NCI-H2081 (cell line): Measurements from ENCODE around the gene LRRK1.

Experiments
- DNase-seq, 2 experiments: peaks; one replicate each; lab custom pipeline; 2025; lab: John Stamatoyannopoulos, UW

The LRRK1 gene

DNA sequence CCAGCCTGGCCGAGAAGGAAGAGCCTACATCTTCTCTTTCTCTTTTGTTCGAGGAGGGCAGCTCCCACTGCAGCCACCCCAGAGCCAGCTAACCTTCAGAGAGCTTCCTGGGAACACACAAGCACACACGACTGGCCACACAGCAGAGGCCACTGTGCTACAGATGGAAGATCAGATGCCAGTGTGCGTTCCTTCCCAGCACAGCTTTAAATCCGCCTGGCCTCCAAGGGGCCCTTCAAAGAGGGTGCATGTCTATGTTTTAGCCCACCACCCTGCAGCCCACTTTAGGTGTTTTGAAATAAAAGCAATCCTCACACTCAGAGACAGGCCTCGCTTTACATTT lies 27.2 kb upstream of the LRRK1 start:
- DNase-seq: no peak

DNA sequence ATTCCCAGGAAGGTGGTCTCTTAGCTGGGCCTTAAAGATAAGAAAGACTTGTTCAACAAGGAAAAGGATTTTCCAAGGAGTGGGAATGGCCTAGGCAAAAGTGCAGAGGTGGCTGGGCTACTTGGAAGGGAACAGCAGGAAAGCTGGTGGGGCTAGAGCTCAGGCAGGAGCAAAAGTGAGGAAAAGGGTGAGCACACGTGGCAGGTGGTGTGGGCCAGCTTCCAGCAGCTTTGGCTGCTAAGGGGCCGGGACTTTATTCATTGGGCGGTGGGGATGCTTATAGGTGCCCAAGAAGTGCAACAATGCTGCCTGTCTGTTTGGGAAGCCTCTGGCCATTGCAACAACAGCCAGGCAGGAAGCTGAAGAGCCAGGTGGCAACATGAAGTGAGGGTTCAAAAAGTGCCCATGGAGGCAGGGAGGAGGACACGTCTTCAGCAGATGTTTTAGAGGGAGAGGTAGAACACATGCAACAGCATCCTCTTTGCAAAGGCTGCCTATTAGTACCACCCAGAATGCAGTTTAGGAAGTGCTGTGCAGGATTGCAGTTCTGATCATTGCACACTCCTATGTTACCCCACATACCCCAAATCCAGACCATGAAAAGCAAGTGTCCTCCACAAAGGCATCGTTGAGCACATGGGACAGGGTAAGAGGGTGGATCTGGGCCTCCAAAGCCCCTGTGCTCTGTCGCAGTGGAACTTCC lies 25.7 kb upstream of the LRRK1 start:
- no peak for DNase-seq

DNA sequence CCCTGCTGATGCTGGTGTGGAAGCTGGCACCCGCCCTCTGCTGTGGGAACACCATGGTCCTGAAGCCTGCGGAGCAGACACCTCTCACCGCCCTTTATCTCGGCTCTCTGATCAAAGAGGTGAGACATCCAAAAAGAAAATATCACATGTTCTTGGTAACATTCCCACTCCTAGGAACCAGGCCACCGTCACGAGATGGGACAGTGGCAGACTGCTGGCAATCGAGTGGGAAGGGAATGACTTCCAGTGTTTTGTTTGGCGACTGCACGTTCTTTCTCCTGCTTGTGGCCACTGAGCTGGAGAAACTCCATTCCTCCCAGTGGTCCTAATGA lies 25.2 kb upstream of the LRRK1 start:
- no peak for DNase-seq

DNA sequence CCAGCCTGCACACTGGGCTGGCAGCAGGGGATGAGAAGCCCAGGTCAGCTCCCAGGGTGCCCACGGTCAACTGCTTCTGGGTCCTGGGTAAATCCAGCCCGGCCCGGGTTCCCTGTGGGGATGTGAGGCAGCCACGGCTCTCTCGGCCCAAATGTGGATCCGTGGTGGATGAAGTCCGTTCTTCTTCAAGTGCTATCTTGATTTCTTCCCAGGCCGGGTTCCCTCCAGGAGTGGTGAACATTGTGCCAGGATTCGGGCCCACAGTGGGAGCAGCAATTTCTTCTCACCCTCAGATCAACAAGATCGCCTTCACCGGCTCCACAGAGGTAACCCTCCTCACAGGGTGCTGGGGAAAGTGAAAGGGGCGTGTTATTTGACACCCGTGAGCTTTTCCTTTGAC lies 23.4 kb upstream of the LRRK1 start:
- no peak for DNase-seq

DNA sequence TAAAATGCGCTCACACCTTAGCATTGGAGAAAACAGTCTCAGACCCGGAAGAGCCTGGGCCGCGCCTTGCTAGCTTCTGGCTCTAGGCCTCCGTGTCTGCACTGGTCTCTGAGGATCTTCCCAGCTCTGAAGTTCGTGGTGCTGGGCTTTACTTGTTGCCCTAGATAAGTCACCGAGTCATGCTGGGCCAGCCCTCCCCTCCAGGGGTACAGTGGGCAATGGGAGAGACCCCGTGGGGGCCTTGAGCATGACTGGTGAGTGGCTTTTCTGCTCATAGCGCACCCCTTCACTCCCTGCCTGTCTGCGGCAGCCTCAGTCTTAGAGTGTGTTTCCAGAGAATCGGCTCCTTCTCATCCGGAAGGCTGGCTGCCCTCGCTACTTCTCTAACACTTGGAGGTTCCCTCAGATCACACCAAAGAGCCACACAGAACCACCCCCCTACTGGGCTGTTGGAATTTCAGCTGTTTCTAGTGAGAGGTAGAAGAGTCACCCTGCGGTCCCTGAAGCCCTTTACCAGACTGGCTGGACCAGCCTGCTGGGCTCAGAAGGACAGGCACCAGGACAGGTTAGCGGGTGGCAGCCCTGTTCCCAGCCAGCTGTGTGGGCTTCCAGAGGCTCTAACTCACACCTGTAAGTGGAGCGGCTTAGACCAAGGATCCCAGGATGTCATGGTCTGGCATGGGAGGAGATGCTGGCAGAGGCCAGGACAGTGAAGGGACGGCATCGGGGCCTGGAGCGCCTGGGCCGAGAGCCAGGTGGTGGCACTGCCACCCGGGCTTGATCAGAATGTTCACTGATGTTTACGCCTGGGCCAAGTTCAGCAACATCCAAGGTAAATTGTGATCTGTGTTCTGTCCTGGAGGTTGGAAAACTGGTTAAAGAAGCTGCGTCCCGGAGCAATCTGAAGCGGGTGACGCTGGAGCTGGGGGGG lies 21.7 kb upstream of the LRRK1 start:
- peak in 1 of 2 experiments; percentile 41 for DNase-seq

DNA sequence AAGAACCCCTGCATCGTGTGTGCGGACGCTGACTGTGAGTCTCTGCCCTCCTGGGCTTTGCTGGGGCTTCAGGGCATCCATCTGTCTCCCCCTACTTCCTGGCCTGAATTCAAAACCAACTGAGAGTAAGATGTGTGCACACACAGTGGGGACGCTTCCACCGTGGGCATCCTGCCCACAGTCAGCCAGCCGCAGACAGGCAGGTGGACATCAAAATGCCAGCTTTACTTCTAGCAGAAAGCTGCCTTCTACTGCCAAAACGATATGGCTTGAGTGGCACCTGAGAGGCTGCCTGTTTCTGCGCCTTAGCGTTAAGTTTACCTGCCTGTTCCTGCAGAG lies 21.0 kb upstream of the LRRK1 start:
- peak; percentile 41 to 79 for DNase-seq

DNA sequence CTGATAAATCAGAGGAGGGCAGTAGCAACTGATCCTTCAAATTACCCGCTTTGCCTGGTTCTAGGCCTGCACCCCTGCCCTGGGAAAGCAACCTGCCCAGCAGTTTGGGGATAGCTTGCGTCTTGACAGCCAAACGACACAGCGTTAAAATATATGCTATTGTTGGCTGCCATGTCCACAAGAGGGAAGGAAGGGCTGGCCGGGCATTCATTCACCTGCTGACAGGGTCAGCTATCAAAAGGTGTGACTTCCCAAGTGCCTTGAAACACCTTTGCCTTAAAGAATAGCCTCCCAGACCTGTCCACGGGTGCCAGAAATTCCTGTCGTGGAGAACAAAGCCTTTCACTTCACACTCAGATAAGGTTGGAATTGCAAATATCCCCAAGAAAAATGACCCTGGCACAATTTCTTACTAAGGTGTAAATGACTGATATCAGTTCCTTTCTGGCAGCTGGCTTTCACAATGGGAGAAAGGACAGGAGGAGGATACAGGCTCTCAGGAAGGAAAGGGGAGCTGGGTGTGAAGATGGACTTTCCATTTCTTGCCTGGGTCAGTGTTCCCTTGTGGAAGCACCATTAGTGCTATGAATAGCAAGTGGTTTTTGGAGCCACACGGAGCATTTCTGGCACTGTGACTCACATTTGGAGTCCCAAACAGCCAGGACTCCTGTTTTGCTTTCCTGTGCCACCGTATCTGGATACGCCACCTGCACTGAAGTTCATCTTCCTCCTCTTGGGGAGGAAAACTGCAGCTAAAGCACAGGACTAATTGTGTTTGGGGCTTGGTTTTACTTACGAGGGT lies 20.3 kb upstream of the LRRK1 start:
- DNase-seq: no peak

DNA sequence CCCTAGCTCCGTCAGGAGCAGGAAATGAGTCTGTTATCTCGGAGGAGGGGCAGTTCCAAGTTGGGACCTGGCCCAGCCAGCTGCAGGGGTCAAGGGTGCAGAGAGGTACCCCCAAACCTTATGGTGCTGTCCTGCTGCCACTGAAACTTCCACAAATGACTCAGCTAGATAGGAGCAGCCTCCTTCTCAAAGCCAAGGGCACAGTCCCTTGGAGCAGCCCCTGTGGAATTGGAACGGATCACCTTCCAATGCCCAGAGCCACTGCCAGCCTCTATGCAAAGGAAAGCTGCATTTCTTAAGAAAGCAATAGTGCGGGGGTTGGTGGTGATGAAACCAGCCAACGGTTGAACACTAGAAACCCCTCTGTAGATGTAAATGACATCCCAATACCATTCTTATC lies 19.6 kb upstream of the LRRK1 start:
- DNase-seq: no peak

DNA sequence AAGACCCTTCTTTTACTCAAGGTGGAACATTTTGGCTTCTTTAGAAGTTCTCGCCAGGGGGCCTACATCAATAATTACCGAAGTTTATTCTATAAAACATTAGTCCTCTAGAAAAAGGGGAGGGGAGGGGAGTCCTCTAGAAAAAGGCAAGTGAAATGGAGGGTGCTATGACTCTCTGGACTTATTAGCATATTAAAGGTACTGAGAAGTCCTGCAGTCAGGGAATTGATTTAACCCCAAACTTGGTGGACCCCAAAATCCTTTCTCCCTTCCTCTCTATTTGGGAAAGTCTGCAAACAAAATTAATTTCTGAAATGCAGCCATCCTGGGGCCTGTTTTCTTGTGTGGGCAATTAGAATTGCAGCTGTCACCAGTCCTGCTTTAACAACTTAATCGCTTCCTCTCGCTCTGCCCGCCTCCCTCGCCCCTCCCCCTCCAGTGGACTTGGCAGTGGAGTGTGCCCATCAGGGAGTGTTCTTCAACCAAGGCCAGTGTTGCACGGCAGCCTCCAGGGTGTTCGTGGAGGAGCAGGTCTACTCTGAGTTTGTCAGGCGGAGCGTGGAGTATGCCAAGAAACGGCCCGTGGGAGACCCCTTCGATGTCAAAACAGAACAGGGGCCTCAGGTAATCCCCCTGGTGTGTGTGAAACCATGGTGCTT lies 18.9 kb upstream of the LRRK1 start:
- peak; percentile 66 to 81 for DNase-seq

DNA sequence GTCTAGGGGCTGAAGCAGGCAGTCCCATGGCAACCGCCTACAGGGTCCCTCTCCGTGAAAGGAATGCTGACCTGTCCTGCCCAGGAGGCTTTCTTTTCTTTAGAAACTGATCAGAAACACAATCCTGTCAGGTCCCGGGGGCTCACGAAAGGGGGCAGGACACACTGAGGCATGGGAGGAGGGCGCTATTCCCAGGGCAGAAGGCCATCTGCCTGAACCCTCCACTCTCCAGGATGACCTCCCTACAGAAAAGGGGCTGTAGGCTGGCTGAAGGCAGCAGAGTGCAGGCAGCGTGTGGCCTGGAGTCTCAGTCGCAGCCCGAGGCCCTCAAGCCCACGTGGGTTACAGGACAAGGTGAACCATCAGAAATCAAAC lies 18.4 kb upstream of the LRRK1 start:
- no peak for DNase-seq

DNA sequence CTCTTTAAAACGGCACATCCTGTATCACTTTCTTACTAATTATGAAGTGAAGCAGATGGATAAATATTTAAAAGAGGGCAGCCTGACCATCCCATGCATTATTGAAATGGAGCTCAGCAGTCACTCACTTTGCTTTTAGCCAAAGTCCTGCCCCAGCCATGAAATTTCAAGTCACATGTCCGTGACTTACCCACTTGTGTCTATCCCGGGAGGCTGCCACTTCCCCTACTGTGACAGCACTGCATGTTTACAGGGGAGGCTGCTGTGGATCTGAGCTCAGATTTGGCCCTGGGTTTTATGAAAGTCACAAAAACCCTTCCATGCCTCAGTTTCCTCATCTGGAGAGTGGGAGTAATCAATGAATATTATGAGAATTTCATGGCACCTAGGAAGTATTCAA lies 17.9 kb upstream of the LRRK1 start:
- no peak for DNase-seq

DNA sequence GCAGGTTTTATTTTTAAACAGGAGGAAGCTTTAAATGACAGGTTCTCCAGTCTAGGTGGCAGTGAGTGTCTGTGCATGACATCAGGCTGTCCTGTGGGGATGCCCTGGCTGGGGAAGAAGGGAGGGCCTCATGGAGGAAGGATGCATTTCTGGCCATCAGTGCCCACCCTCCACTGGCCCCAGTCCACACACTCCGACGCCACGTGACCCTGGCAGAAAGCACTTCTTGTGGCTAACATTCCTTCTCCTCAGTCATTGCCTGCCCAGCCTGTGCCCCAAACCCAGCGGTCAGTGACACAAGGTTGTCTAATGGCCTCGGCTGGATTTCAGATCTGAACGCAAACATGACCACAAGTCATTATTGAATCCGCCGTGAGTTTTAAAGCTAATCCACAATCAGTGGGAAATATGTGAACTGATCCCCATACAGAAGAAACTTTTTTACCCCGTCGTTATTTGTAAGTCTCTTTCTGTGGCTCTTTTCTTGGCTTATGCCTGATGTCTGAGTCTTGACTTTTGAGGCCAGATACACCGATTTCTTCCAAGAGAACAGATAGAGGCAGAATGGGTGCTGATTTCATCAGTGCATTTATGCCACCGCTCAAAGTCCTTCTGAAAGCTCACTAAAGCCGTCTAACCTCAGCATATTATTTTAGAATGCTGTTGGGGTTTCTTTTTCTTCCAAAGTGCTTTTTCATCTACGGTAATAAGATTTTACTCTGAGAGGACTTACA lies 17.3 kb upstream of the LRRK1 start:
- DNase-seq: no peak

DNA sequence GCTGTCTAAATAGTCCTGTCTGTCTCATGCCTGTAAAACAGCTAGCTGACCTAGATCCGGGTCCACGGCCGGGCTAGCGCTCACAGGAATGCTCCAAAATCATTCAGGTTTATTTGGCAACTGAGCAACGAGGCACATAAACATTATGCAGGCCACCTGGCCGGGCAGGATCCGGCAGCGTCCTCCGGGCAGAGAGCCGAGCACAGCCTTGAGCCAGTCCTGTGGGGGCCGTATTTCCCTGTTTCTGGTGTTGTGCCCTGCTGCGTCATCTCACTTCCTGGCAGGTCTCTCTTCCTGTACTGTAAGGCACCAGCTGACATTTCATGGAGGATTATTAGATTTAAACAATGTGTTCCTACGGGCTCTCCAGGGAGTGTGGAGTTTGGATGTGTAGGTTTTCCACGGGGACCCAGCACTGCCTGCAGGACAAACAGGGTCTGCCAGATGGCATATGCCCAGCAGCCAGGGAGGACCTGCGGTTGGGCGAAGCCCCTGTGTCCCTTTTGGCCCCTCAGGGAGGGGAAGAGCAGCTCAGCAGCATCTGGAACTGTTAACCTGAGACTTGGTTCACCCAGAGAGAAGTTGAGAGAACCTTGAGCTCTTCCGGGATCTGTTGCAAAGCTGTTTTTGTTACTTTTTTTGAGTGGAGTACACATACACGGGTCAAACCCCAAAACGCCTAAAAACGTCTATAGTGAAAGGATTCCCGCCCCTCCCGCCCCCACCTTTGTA lies 16.6 kb upstream of the LRRK1 start:
- DNase-seq: peak; percentile 85 to 92

DNA sequence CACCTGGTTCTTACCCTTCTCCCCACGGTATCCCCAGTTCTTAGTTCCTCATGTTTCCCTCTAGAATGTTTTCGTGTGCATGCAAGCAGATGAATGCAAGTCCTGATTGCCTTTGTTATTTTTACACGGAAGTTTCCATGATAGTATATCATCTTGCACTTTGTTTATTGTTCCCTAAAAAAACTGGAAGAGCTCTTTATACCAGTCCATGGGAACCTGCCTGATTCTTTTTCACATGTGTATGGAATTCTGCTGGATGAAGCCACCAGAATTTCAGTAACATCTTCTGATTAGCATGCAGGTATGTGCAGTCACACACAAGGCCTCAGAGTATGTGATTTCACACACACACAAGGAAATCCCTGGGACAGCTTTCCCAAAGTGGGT lies 16.0 kb upstream of the LRRK1 start:
- DNase-seq: no peak

DNA sequence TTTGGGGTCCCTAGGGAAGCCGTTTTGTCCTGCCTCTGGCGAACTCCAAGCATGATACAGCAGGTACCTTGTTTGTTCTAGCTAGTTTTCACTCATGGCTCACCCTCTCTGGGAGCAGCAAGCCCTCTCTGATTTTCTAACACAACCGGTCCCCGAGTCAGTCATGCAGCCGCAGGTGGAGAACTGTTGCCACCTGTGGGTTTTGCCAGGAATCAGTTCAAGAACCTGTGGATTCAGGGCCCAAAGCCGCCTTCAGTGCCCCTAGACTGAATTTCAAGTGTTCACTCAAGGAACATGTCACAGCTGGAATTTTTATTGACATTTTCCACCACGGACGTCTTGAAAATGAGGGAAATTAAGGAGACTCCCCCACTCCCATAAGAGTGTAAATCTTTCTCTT lies 13.3 kb upstream of the LRRK1 start:
- DNase-seq: no peak

DNA sequence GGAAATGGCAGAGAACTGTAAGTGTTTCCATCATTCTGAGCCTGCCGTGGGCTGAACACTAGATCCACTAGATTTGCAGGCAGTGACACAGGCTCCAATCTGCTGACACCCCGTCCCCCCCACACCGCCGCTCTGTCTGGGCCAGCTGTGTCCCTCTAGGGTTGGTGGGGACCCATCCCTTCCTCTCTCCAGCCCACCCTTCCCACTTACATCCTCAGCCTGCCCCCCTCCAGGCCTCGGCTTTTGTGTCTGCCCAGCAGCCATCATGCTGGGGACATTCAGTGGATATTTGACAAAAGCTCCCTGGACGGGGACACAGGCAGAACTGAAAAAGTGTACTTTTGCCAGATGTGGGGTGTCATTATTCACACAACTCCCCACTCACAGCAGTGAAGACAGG lies 10.7 kb upstream of the LRRK1 start:
- DNase-seq: no peak

DNA sequence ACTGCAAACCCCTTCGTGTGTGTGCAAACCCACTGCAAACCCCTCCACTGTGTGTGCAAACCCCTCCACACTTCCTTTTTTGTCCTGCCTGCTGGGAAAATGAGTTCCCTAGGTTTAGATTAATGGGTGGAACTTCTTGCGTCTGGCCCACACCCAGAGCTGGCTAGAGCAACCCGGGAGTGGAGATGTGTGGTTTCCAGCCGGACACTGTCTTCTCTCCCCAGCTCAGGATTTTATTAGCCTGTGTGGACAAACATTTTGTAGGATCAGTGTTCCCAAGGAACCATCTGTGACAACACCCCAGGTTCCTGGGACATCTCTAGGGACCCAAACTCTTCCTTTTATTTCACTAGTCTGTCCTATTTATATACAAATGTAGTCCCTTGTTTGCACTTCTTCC lies 9.6 kb upstream of the LRRK1 start:
- DNase-seq: no peak

DNA sequence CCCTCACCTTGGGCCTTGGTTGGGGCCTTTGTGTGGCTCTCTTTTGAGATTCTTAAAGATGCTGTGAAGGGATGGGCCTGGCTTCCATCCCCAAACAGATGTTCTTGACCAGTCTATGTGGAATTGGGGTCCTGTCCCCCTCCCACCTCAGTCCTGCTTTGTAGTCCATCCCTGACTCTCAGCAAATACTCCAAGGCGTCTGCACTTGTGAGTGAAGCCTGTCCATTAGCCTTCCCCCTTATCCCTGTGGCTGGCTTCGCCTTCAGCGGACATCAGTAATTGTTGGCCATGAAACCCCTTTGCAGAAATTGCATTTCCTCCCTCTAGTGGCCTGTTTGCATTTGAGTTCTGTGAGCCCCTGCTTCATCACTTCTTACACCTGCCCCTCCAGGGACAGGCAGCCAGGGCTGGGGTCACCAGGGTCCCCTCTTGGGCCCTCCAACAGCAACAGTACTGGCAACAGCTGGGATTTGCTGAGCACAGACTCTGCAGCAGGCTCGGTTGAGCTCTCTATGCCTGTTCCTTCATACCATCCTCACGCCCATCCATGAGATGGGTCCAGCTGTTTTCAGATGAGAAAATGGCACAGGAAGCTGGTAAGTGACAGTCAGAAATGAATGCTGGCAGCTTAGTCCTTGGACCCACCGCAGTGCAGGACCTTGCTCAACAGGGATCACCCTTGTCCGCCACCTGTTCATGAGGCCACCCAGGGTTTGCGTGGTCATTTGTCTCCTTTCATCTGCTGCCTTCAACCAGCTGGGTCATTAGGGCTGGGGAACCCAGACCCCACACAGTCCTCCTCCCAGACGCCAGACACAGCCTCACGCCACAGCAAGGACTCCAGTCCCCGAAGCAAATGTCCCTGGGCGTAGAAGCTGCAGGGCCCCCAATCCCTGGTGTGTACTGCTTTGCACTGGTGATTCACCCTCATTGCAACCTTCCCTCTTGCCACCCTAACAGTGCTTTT lies 8.9 kb upstream of the LRRK1 start:
- no peak for DNase-seq

DNA sequence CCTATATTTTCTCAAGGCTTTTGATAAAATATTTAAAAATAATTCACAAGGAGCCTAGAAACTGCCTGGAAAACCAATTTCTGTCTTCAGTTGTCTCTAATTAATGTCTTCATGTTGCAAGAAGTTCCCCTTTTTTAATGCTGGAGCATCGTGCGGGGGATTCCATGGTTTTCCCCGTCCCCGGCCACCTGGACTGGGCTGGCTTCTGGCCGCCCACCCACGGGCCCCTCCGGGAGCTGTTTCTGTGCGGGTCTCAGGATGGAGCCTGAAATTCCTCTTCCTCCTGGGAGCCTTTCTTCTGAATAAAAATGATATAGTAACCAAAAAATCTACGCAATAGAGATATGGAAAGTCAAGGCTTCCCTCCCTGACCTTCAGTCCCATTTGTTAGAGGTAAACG lies 8.1 kb upstream of the LRRK1 start:
- no peak for DNase-seq

DNA sequence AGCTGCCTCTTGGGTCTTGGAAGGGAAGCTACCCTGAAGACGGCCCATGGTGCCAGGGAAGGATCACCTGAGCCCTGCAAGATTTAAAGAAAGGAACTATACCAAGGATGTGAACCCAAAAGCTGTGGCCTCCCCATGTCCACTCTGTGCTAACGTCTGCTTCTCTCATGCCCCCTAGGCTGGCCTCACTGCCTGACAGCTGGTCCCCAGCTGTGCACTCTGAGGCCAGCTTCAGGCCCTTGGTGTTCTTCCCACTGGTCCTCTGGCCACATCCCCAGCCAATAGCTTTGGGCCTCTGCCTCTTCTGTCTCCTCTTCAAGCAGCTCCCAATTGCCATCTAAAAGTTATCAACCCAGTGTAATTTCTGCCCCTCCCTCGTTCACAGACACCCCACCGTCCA lies 5.2 kb upstream of the LRRK1 start:
- no peak for DNase-seq
